Duodenal mucosa (tissue), 2 donors: ENCODE measurements around the gene RYR1.
A peak's percentile ranks its signal among the peaks of the same experiment; 100 is the strongest.
"Not testable (repeated sequence)": the region's sequence is repeated elsewhere in the genome, so short reads cannot be mapped to it uniquely, and the experiment has no call there.

Experiments
- H3K27ac ChIP-seq: one replicate; pipeline ENCODE4 v1.7.0; 2013; ENCODE audit warnings: low read depth, low read length
- H3K27me3 ChIP-seq, 2 donors: one replicate each; pipeline ENCODE4 v1.7.0; 2013; ENCODE audit warnings: low read length in 2 of 2, control low read depth in 1 of 2; ENCODE audit not compliant: insufficient read depth in 2 of 2, control insufficient read depth in 1 of 2
- H3K36me3 ChIP-seq, 2 donors: one replicate each; pipeline ENCODE4 v1.7.0; 2013; ENCODE audit warnings: low read length in 2 of 2, control low read depth in 1 of 2; ENCODE audit not compliant: insufficient read depth in 2 of 2, control insufficient read depth in 1 of 2
- H3K4me1 ChIP-seq, 2 donors: one replicate each; pipeline ENCODE4 v1.7.0; 2013; ENCODE audit warnings: low read length in 2 of 2, control low read depth in 1 of 2; ENCODE audit not compliant: insufficient read depth in 2 of 2, control insufficient read depth in 1 of 2
- H3K4me3 ChIP-seq, 2 donors: one replicate each; pipeline ENCODE4 v1.7.0; 2013; ENCODE audit warnings: low read length in 2 of 2, low read depth in 1 of 2
- H3K9ac ChIP-seq, 2 donors: one replicate each; pipeline ENCODE4 v1.7.0; 2013; ENCODE audit warnings: low read length in 2 of 2, low read depth in 1 of 2
- H3K9me3 ChIP-seq, 2 donors: one replicate each; pipeline ENCODE4 v1.7.0; 2013; ENCODE audit warnings: low read length in 2 of 2, control low read depth in 1 of 2; ENCODE audit not compliant: control insufficient read depth in 1 of 2

RYR1 gene

GRCh38 chr19:38425222-38425809 is 8.2 kb upstream of the RYR1 start:
- H3K9me3 ChIP-seq, result no peaks in the 10 kb centered on the region

GRCh38 chr19:38425810-38426466 is 7.6 kb upstream of the RYR1 start, which contains the start of gene RASGRP4:
RASGRP4 (minus strand) TSS chr19:38426219; CDS start chr19:38426091, 128 bp downstream.
- H3K36me3 ChIP-seq, result no peaks in the 10 kb centered on the region
- peak within 1 kb of the TSS; percentile 6 to 21 for H3K4me3 ChIP-seq
- H3K4me1 ChIP-seq, result no peaks in the 10 kb centered on the region
- no peak within 1 kb of the TSS for H3K27ac ChIP-seq
- H3K27me3 ChIP-seq, result peaks cover 0 to 2% of the 10 kb centered on the region in 2 donors
- H3K9me3 ChIP-seq, result no peaks in the 10 kb centered on the region
- no peak within 1 kb of the TSS for H3K9ac ChIP-seq

More at GRCh38 chr19:38425222-38425809, 8.2 kb upstream of the RYR1 start:
- Histone ChIP-seq H3K27ac (no peak overlapping the region), H3K36me3 (no peaks in the 10 kb centered on the region), H3K9ac (no peak overlapping the region), H3K27me3 (peaks cover 0 to 2% of the 10 kb centered on the region in 2 donors), H3K4me3 (peak overlapping the region; percentile 6 to 21), H3K4me1 (no peaks in the 10 kb centered on the region)

- not testable (repeated sequence) for H3K27me3 ChIP-seq
Observed at GRCh38 chr19:38427035-38427677, 6.3 kb upstream of the RYR1 start.

GRCh38 chr19:38429055-38429810 is 4.3 kb upstream of the RYR1 start:
- H3K4me1 ChIP-seq, result no peaks in the 10 kb centered on the region
- H3K27me3 ChIP-seq, result peaks cover 0 to 11% of the 10 kb centered on the region in 2 donors
- no peak overlapping the region for H3K9ac ChIP-seq
- no peaks in the 10 kb centered on the region for H3K36me3 ChIP-seq
- no peak overlapping the region for H3K27ac ChIP-seq
- H3K9me3 ChIP-seq, result no peaks in the 10 kb centered on the region
- no peak overlapping the region for H3K4me3 ChIP-seq

More at GRCh38 chr19:38427035-38427677, 6.3 kb upstream of the RYR1 start:
- H3K36me3 ChIP-seq, H3K27ac ChIP-seq, H3K9ac ChIP-seq, H3K9me3 ChIP-seq, H3K4me1 ChIP-seq, H3K4me3 ChIP-seq: not testable (repeated sequence)

GRCh38 chr19:38429811-38430156 is 3.7 kb upstream of the RYR1 start:
- Histone ChIP-seq H3K27me3 (peaks cover 0 to 16% of the 10 kb centered on the region in 2 donors), H3K27ac (no peak overlapping the region), H3K9me3 (no peaks in the 10 kb centered on the region), H3K4me1 (no peaks in the 10 kb centered on the region), H3K9ac (no peak overlapping the region), H3K36me3 (no peaks in the 10 kb centered on the region), H3K4me3 (no peak overlapping the region)

- no peak overlapping the region for H3K4me3 ChIP-seq
- no peak overlapping the region for H3K9ac ChIP-seq
- H3K36me3 ChIP-seq, result no peaks in the 10 kb centered on the region
- H3K27me3 ChIP-seq, result peaks cover 4 to 16% of the 10 kb centered on the region in 2 donors
- no peak overlapping the region for H3K27ac ChIP-seq
- no peaks in the 10 kb centered on the region for H3K4me1 ChIP-seq
- H3K9me3 ChIP-seq, result no peaks in the 10 kb centered on the region
Observed at GRCh38 chr19:38430931-38431330, 2.6 kb upstream of the RYR1 start.

- H3K36me3 ChIP-seq, result no peaks in the 10 kb centered on the region
- no peak overlapping the region for H3K9ac ChIP-seq
- peaks cover 4 to 16% of the 10 kb centered on the region in 2 donors for H3K27me3 ChIP-seq
- no peaks in the 10 kb centered on the region for H3K4me1 ChIP-seq
- no peak overlapping the region for H3K4me3 ChIP-seq
- no peaks in the 10 kb centered on the region for H3K9me3 ChIP-seq
- no peak overlapping the region for H3K27ac ChIP-seq
Observed at GRCh38 chr19:38434549-38435051, 1.1 kb downstream of the RYR1 start.

- Histone ChIP-seq H3K27me3 (peaks cover 4 to 16% of the 10 kb centered on the region in 2 donors), H3K9me3 (no peaks in the 10 kb centered on the region), H3K4me3 (no peak overlapping the region), H3K4me1 (no peaks in the 10 kb centered on the region), H3K36me3 (no peaks in the 10 kb centered on the region), H3K9ac (no peak overlapping the region), H3K27ac (no peak overlapping the region)
Observed at GRCh38 chr19:38437295-38437694, 3.8 kb downstream of the RYR1 start.

- Histone ChIP-seq H3K27me3 (peaks cover 4 to 16% of the 10 kb centered on the region in 2 donors), H3K36me3 (no peaks in the 10 kb centered on the region), H3K4me1 (no peaks in the 10 kb centered on the region), H3K9ac (no peak overlapping the region), H3K9me3 (no peaks in the 10 kb centered on the region), H3K27ac (no peak overlapping the region), H3K4me3 (no peak overlapping the region)
Observed at GRCh38 chr19:38437917-38438316, 4.4 kb downstream of the RYR1 start.

GRCh38 chr19:38440592-38440991 is 7.1 kb downstream of the RYR1 start:
- H3K4me3 ChIP-seq, result no peak overlapping the region
- H3K9ac ChIP-seq, result no peak overlapping the region
- H3K36me3 ChIP-seq, result no peaks in the 10 kb centered on the region
- no peaks in the 10 kb centered on the region for H3K9me3 ChIP-seq
- no peaks in the 10 kb centered on the region for H3K27me3 ChIP-seq
- no peaks in the 10 kb centered on the region for H3K4me1 ChIP-seq
- H3K27ac ChIP-seq, result no peak overlapping the region
